ENCODE results near the gene DNAH7.

The DNAH7 gene

GRCh38 chr2:195818106-195818505 is 250.5 kb downstream of the DNAH7 start:
- TF ChIP-seq CTCF (IDR thresholded peaks at IDR 0.05; ENCODE audit: low read depth, low read length) = no peak
- H3K4me3 ChIP-seq (ENCODE audit: low read depth, low read length) = no peak overlapping the region

- TF ChIP-seq CTCF (IDR thresholded peaks at IDR 0.05; ENCODE audit: low read depth, low read length) = no peak
- H3K4me3 ChIP-seq (ENCODE audit: low read depth, low read length) = no peak overlapping the region
Observed at GRCh38 chr2:195815083-195815482, 253.6 kb downstream of the DNAH7 start.

GRCh38 chr2:195813421-195813820 is 255.2 kb downstream of the DNAH7 start:
- no peak for TF ChIP-seq CTCF (IDR thresholded peaks at IDR 0.05; ENCODE audit: low read depth, low read length)
- H3K4me3 ChIP-seq (ENCODE audit: low read depth, low read length) = no peak overlapping the region

GRCh38 chr2:195810340-195811098 is 258.1 kb downstream of the DNAH7 start:
- H3K4me3 ChIP-seq (ENCODE audit: low read depth, low read length) = no peak overlapping the region
- no peak for TF ChIP-seq CTCF (IDR thresholded peaks at IDR 0.05; ENCODE audit: low read depth, low read length)

- no peak for TF ChIP-seq CTCF (IDR thresholded peaks at IDR 0.05; ENCODE audit: low read depth, low read length)
- no peak overlapping the region for H3K4me3 ChIP-seq (ENCODE audit: low read depth, low read length)
Observed at GRCh38 chr2:195808189-195808588, 260.4 kb downstream of the DNAH7 start.

- TF ChIP-seq CTCF (IDR thresholded peaks at IDR 0.05; ENCODE audit: low read depth, low read length) = no peak
- H3K4me3 ChIP-seq (ENCODE audit: low read depth, low read length) = no peak overlapping the region
Observed at GRCh38 chr2:195805283-195805976, 263.2 kb downstream of the DNAH7 start.

- no peak for TF ChIP-seq CTCF (IDR thresholded peaks at IDR 0.05; ENCODE audit: low read depth, low read length)
- no peak overlapping the region for H3K4me3 ChIP-seq (ENCODE audit: low read depth, low read length)
Observed at GRCh38 chr2:195795879-195796278, 272.8 kb downstream of the DNAH7 start.
